ENCODE measurements around the gene RASSF6.

GRCh38 chr4:73540826-73541225 is 79.4 kb downstream of the RASSF6 start:
- no peak for TF ChIP-seq CTCF (IDR thresholded peaks at IDR 0.05; ENCODE audit: low read depth, low read length)
- TF ChIP-seq POLR2A (IDR thresholded peaks at IDR 0.05; ENCODE audit: extremely low read depth, insufficient read length) = no peak
- no peak for TF ChIP-seq MAX (IDR thresholded peaks at IDR 0.05; ENCODE audit: low read depth, low read length)
- no peak for TF ChIP-seq MYC (IDR thresholded peaks at IDR 0.05; ENCODE audit: low read depth, low read length)
